Keratinocyte (primary cell): ENCODE measurements around the gene KCNAB2. TPM values are rescaled to one million over a fixed set of nuclear protein-coding genes. Genes with fewer than 3 reads are reported as not detected.

Source experiments
- DNase-seq: peaks from one replicate; pipeline ENCODE4 v3.0.0-alpha.2; 2011; ENCODE audit warnings: low read depth, missing footprints, low spot score
- FAIRE-seq: peaks from 2 replicates; lab custom pipeline; 2011; peaks lifted over from hg19 to GRCh38; lab: Jason Lieb, UNC
- H2AFZ ChIP-seq: 2 replicates; pipeline ENCODE4 v1.6.0; 2012; ENCODE audit warnings: low read length, control low read depth, inconsistent platforms; ENCODE audit not compliant: control insufficient read depth
- H3K27ac ChIP-seq: 2 replicates; pipeline ENCODE4 v1.5.1; 2011; ENCODE audit warnings: low read length; ENCODE audit not compliant: control insufficient read depth, insufficient read depth
- H3K27me3 ChIP-seq: 3 replicates; pipeline ENCODE4 v1.6.0; 2011; ENCODE audit warnings: low read length; ENCODE audit not compliant: control insufficient read depth, insufficient read depth; ENCODE audit errors: extremely low read depth
- H3K36me3 ChIP-seq, 2 experiments: 2 replicates in 1 of 2; 3 replicates in 1 of 2; pipeline ENCODE4 v1.5.1; 2011; ENCODE audit warnings: low read length in 2 of 2, mild to moderate bottlenecking in 1 of 2; ENCODE audit not compliant: control insufficient read depth in 2 of 2, insufficient read depth in 2 of 2; ENCODE audit errors: extremely low read depth in 1 of 2
- H3K4me1 ChIP-seq: 3 replicates; pipeline ENCODE4 v1.5.1; 2011; ENCODE audit warnings: low read length; ENCODE audit not compliant: control insufficient read depth, insufficient read depth; ENCODE audit errors: extremely low read depth
- H3K4me2 ChIP-seq: 3 replicates; pipeline ENCODE4 v1.6.0; 2011; ENCODE audit warnings: low read depth, low read length; ENCODE audit not compliant: control insufficient read depth, insufficient read depth; ENCODE audit errors: extremely low read depth
- H3K4me3 ChIP-seq, 3 experiments: fragments of 200-600 bp in 1 of 3; sonication (generic) in 1 of 3; 2 replicates in 2 of 3; 3 replicates in 1 of 3; pipeline ENCODE4 v1.5.1; 2011 to 2016; ENCODE audit warnings: low read length in 3 of 3, mild to moderate bottlenecking in 3 of 3, control low read depth in 2 of 3, inconsistent platforms in 1 of 3, low read depth in 1 of 3, mixed read lengths in 1 of 3, mixed run types in 1 of 3, moderate library complexity in 1 of 3; ENCODE audit not compliant: control insufficient read depth in 2 of 3, insufficient read depth in 2 of 3; ENCODE audit errors: extremely low read depth in 1 of 3
- H3K79me2 ChIP-seq: 2 replicates; pipeline ENCODE4 v1.6.0; 2012; ENCODE audit warnings: low read length; ENCODE audit not compliant: control insufficient read depth, insufficient read depth
- H3K9ac ChIP-seq: 3 replicates; pipeline ENCODE4 v1.6.0; 2011; ENCODE audit warnings: low read length; ENCODE audit not compliant: control insufficient read depth, insufficient read depth; ENCODE audit errors: extremely low read depth
- H3K9me1 ChIP-seq: 3 replicates; pipeline ENCODE4 v1.6.0; 2011; ENCODE audit warnings: low read length; ENCODE audit not compliant: control insufficient read depth, insufficient read depth; ENCODE audit errors: extremely low read depth
- H3K9me3 ChIP-seq: 2 replicates; pipeline ENCODE4 v1.5.1; 2012; ENCODE audit warnings: low read depth, low read length; ENCODE audit not compliant: control insufficient read depth
- H4K20me1 ChIP-seq: 3 replicates; pipeline ENCODE4 v1.6.0; 2011; ENCODE audit warnings: low read length; ENCODE audit not compliant: control insufficient read depth, insufficient read depth; ENCODE audit errors: extremely low read depth
- EZH2 ChIP-seq: IDR thresholded peaks from one replicate; pipeline ENCODE4 v1.6.1; 2012; ENCODE audit warnings: inconsistent platforms, mild to moderate bottlenecking, low read length, moderate library complexity
- dilution Hi-C: fragments of 300-500 bp; cut with MboI; formaldehyde crosslinking; loops from one replicate; pipeline ENCODE4 v1.7.0; 2020; ENCODE audit warnings: low sequenced_read_pairs; ENCODE audit not compliant: extremely low pct_ligation_motif_present
- polyA plus RNA-seq, 5 experiments: library from polyadenylated mRNA; depleted of rRNA in 3 of 5; stranded (reverse) in 3 of 5; stranded (forward) in 1 of 5; unstranded in 1 of 5; fragments of >200 nt; gene quantifications; 1 replicate in 1 of 5; 2 replicates in 3 of 5; 3 replicates in 1 of 5; pipeline versions ENCODE4 v1.2.1 to v1.2.3, GENCODE V29; 2011 to 2012; ENCODE audit warnings: missing spikeins in 2 of 5, low read depth in 1 of 5, low replicate concordance in 1 of 5
- TF ChIP-seq, protein P1 (sequence below), 3 experiments: IDR thresholded peaks in 1 of 3; conservative IDR thresholded peaks in 1 of 3; optimal IDR thresholded peaks in 1 of 3; 2 replicates in 2 of 3; 3 replicates in 1 of 3; pipeline versions ENCODE3 to v1.5.1; 2011; ENCODE audit warnings: low read length in 3 of 3, mild to moderate bottlenecking in 3 of 3, moderate library complexity in 2 of 3, control low read depth in 1 of 3, inconsistent platforms in 1 of 3; ENCODE audit not compliant: insufficient read depth in 2 of 3; ENCODE audit errors: extremely low read depth in 1 of 3

The KCNAB2 gene
- polyA plus RNA-seq, 1 donor (not counting 4 experiments of a cell fraction or from before 2014, with no cell fraction given): 1.8 TPM

DNA sequence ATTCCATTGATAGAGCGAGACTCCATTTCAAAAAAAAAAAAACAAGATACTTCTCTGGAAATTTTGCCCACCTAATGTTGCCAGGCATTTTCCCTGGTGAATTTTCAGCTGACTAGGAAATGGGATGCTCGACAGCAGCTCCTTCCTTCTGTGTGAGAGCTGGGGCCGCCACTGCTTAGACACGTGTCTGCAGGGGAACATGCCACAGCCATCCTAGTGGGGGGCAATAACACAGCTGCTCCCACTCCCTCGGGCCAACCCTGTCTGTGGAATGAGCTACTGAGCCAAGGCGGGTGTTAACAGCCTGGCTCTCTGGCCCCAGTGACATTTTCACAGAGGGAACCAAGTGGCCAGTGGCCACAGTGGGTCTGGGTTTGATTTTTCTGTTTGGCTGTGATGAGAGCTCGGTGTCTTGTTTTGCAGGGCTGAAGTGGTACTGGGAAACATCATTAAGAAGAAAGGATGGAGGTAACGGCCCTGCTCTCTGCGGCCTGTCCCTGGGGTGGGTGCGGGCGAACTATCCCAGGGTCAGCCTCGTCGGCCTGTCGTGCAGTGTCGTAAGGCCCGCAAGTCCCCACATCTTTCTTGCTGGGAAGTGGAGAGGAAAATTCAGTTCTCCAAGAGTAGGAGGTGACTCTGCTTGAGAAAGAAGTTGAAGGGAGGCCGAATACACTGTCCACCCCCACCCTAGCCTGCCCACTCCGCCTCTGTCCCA lies 39.2 kb downstream of the KCNAB2 start:
- TF ChIP-seq, protein P1, sequence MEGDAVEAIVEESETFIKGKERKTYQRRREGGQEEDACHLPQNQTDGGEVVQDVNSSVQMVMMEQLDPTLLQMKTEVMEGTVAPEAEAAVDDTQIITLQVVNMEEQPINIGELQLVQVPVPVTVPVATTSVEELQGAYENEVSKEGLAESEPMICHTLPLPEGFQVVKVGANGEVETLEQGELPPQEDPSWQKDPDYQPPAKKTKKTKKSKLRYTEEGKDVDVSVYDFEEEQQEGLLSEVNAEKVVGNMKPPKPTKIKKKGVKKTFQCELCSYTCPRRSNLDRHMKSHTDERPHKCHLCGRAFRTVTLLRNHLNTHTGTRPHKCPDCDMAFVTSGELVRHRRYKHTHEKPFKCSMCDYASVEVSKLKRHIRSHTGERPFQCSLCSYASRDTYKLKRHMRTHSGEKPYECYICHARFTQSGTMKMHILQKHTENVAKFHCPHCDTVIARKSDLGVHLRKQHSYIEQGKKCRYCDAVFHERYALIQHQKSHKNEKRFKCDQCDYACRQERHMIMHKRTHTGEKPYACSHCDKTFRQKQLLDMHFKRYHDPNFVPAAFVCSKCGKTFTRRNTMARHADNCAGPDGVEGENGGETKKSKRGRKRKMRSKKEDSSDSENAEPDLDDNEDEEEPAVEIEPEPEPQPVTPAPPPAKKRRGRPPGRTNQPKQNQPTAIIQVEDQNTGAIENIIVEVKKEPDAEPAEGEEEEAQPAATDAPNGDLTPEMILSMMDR (optimal IDR thresholded peaks at IDR 0.05 in 1 of 3, IDR thresholded peaks at IDR 0.05 in 1 of 3, conservative IDR thresholded peaks at IDR 0.05 in 1 of 3; ENCODE audit: extremely low read depth in 1 of 3, insufficient read depth in 2 of 3, low read length in 3 of 3): no peak
- no peak for FAIRE-seq
- Histone ChIP-seq H4K20me1 (no peaks in the 10 kb centered on the region), H3K4me2 (no peak overlapping the region), H3K4me3 (no peak overlapping the region), H3K9ac (no peak overlapping the region), H3K36me3 (no peaks in the 10 kb centered on the region), H3K9me3 (no peaks in the 10 kb centered on the region), H2AFZ (no peak overlapping the region), H3K79me2 (no peaks in the 10 kb centered on the region), H3K9me1 (no peaks in the 10 kb centered on the region), H3K27me3 (peaks cover 7% of the 10 kb centered on the region), H3K27ac (no peak overlapping the region), H3K4me1 (no peaks in the 10 kb centered on the region)
- dilution Hi-C loops: no loop called here
- no peak for DNase-seq

DNA sequence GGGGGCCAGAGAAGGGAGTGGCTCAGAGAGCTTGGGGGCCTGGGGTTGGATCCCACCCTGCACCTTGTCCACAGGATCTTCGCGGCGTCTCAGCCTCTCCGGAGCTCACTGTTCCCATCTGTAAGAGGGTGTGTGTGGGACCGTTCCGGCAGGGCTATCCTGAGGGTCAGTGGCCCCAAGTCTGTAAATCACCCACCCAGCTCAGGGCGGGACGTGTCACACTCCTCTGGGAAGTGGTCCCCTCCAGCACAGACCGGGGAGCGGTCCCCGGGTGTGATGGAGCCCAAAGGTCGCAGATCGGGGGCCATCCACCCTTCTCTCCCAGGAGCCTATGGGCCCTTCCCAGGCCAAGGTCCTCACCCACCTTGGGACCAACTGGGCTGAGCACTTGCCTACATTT lies 40.0 kb downstream of the KCNAB2 start:
- no peak overlapping the region for H3K27ac ChIP-seq
- no peaks in the 10 kb centered on the region for H3K79me2 ChIP-seq
- no peak for TF ChIP-seq EZH2
- TF ChIP-seq, protein P1 (optimal IDR thresholded peaks at IDR 0.05 in 1 of 3, IDR thresholded peaks at IDR 0.05 in 1 of 3, conservative IDR thresholded peaks at IDR 0.05 in 1 of 3; ENCODE audit: extremely low read depth in 1 of 3, insufficient read depth in 2 of 3, low read length in 3 of 3): no peak
- H3K36me3 ChIP-seq: no peaks in the 10 kb centered on the region
- no peaks in the 10 kb centered on the region for H3K9me3 ChIP-seq
- FAIRE-seq (no peak), DNase-seq (no peak)
- no peak overlapping the region for H3K9ac ChIP-seq
- no peaks in the 10 kb centered on the region for H3K4me1 ChIP-seq
- H3K9me1 ChIP-seq: no peaks in the 10 kb centered on the region
- no peak overlapping the region for H2AFZ ChIP-seq
- no peak overlapping the region for H3K4me3 ChIP-seq
- peaks cover 2% of the 10 kb centered on the region for H3K27me3 ChIP-seq
- dilution Hi-C loops: no loop called here
- H4K20me1 ChIP-seq: no peaks in the 10 kb centered on the region
- no peak overlapping the region for H3K4me2 ChIP-seq
